Measurements from ENCODE around the gene PCBP2.
"Not testable (repeated sequence)": the region's sequence is repeated elsewhere in the genome, so short reads cannot be mapped to it uniquely, and the experiment has no call there.

Gene PCBP2

DNA sequence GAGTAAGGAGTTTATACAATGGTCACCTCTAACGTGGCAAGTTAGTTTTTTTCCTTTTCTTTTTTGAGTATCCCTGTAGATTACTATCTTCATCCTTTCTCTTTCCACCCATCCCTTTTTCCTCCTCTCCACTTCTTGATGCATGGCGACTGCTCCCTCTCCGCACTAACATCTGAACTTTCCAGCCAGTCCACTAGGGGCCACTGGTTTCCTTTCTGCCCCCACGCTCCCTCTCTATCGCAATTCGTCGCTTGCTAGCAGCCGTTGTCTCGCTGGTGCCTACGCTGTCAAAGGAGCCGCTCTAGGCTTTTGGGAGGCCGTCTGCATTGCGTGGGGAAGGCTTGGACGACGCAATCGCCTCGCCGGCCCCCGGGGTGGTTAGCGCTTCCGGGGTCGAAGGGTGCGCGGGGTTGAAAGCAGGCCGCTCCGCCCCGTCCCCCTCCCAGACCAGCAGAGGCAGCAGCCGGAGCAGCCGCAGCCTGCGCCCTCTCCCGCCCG lies at the start of gene PCBP2:
Gene PCBP2, plus strand, starts transcription at position 442 of the 498 bp plus-strand sequence. CDS start 2,699 bp downstream, outside the sequence.
- peak; percentile 100 for DNase-seq

DNA sequence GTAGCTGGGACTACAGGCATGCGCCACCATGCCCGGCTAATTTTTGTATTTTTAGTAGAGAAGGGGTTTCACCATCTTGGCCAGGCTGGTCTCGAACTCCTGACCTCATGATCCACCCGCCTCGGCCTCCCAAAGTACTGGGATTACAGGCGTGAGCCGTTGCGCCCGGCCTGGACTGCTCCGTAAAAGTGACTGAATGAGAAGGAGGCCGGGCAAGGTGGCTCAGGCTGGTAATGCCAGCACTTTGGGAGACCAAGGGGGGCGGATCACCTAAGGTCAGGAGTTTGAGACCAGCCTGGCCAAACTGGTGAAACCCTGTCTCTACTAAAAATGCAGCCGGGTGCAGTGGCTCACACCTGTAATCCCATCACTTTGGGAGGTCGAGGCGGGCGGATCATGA lies 49.6 kb upstream of the PCBP2 start:
- DNase-seq: not testable (repeated sequence)

DNA sequence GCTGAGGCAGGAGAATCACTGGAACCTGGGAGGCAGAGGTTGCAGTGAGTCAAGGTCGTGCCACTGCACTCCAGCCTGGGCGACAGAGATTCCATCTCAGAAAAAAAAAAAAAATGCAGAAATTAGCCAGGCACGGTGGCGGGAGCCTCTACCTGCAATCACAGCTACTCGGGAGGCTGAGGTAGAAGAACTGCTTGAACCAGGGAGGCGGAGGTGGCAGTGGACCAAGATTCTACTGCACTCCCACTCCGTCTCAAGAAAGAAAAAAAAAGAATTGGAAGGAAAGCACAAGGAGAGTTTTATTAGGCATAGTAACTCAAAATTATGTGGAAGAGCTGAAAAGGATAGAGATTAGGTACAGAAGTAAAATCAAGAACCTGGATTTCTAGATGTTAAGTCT lies 49.0 kb upstream of the PCBP2 start:
- no peak for DNase-seq

GRCh38 chr12:53410951-53411350 lies 41.0 kb upstream of the PCBP2 start:
- no peak for DNase-seq

GRCh38 chr12:53413485-53414204 lies 38.3 kb upstream of the PCBP2 start:
- no peak for DNase-seq

DNA sequence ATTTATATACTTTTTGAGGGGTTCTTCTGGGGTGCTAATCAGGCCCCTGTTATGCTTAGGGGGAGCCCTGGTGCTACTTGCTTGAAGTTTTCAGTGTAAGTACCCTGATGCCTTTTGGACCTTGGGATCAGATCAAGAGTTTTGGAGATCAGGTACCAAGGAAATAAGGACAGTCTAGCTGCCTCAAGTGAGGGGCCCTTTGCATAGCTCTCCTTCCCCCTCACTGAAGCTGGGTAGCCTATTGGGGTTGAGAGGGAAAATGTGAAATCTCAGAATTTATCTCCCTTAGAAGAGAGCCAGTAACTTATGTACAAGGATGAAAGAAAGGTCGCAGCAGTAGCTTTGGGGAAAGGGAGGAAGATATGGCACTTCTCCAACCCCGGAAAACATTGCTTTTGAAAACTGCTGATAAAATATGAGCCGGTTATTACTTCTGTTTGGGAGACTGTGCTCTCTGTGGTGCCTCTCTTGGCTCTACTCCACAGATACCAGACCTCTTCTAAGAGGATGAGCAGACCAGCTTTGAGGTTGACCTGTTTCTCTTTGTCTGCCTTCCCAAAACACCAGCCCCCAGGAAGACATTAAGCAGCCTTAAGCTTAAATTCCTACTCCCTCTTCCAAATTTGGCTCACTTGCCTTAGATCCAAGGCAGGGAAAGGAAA lies 37.0 kb upstream of the PCBP2 start:
- DNase-seq: no peak

DNA sequence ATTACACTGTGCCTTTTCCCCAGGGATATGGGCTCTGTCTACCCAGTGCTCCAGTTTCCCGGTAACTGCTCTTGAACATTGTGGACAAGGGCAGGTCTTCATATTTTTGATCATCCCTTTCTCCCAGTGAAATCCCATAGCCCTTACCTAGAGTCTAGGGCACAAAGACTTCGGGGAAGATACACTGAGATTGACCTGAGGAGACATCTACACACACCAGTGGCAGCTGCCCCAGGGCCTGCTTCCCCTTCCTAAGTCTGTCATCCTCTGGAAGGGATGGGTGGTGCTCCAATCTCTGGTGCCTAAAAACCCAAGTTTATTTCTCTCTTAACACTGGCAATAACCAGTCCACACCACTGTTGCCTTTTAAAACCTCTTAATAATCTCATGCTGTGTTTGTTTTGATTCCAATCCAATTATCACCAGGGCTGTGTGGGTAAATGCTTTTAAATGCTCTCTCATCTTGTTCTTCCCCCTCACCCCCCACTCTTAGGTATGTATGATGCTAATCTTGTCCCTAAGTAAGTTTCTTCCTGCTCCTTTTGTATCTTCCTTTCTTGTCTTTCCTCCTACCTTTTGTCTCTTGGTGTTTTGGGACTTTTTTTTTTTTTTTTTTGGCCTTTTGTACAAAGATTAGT lies 36.0 kb upstream of the PCBP2 start:
- not testable (repeated sequence) for DNase-seq

DNA sequence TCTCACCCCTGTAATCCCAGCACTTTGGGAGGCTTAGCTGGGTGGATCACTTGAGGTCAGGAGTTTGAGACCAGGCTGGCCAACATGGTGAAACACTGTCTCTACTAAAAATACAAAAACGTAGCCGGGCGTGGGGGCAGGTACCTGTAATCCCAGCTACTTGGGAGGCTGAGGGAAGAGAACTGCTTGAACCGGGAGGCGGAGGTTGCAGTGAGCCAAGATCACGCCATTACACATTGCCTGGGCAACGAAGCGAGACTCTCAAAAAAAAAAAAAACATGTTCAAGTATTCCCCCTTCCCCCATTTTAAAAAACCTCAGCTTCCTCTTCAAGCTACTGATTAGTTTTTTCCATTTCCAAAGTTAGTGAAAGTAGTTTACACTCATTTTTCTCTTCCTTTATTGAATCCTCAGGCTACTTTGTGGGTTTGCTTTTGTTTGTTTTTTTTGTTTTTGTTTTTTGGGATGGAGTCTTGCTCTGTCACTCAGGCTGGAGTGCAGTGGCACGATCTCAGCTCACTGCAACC lies 34.5 kb upstream of the PCBP2 start:
- peak; percentile 52 to 56 for DNase-seq

- DNase-seq: no peak
Observed at GRCh38 chr12:53418221-53418620, 33.7 kb upstream of the PCBP2 start.

DNA sequence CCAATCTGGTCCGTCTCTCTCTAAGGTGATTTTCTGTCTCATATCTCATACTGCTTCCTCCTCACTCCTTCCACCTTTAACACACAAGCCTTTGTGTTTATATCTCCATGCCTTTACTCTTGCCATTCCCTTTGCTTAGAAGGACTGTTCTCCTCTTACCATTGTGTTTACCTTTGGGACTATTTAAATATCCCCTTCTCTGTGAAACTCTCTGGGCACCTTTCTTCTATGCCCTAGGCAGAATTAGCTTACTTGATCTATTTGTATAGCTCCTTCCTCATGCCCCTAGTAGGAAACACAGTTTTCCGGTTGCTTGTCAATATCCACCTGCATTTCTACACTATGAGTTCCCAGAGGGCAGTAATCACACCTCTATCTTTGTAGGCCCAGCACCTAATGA lies 32.1 kb upstream of the PCBP2 start:
- DNase-seq: no peak

GRCh38 chr12:53422247-53422646 lies 29.7 kb upstream of the PCBP2 start:
- not testable (repeated sequence) for DNase-seq

DNA sequence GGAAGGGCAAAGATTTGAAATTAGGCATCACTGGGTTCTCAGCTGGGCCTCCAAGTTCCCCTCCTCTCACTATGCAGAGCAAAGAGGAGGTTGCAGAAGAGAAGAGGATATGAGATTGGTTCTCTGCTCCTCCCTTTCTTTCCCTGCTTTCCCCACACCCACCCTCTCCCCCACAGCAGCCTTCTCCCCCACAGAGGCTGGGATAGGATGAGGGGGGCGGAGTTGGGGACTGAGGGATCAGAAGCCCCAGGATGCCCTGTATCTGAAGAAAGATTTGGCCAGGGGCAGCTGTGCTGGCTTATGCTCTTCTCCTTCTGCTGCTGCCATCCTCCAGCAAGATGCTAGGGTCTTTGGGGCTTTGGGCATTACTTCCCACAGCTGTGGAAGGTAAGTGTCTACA lies 28.3 kb upstream of the PCBP2 start, which contains the start of gene AMHR2:
Gene AMHR2, plus strand, starts transcription at position 259 of the 400 bp plus-strand sequence. Its CDS starts 80 bp downstream, at position 339.
- no peak for DNase-seq

DNA sequence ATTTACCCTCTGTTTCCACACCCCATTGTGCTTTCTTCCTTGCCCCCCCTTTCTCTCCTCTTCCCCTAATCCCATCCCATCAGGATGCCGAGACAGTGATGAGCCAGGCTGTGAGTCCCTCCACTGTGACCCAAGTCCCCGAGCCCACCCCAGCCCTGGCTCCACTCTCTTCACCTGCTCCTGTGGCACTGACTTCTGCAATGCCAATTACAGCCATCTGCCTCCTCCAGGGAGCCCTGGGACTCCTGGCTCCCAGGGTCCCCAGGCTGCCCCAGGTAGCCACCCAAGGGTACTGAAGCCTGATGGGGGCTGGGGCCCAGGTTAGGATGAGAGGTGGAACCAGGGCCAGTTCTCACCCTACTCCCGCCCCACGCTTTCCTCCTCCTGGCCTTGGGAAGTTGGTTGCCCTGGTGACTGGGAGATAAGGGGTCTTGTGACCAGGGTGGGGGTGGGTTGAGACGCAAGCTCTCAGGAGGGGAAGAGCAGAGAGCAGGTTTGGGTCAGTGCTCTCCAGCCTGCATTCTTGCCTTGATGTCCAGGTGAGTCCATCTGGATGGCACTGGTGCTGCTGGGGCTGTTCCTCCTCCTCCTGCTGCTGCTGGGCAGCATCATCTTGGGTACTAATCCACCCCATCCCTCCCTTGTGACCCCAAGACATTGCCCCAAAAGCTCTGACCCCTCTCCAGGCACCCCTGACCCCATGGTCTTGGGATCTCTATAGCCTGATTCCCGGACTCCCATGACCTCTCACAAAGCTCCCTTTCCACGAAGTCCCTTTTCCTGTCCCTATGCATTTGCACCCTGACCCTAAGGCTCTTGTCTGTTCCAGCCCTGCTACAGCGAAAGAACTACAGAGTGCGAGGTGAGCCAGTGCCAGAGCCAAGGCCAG lies 27.0 kb upstream of the PCBP2 start:
- no peak for DNase-seq

GRCh38 chr12:53425515-53426150 lies 26.3 kb upstream of the PCBP2 start:
- no peak for DNase-seq

DNA sequence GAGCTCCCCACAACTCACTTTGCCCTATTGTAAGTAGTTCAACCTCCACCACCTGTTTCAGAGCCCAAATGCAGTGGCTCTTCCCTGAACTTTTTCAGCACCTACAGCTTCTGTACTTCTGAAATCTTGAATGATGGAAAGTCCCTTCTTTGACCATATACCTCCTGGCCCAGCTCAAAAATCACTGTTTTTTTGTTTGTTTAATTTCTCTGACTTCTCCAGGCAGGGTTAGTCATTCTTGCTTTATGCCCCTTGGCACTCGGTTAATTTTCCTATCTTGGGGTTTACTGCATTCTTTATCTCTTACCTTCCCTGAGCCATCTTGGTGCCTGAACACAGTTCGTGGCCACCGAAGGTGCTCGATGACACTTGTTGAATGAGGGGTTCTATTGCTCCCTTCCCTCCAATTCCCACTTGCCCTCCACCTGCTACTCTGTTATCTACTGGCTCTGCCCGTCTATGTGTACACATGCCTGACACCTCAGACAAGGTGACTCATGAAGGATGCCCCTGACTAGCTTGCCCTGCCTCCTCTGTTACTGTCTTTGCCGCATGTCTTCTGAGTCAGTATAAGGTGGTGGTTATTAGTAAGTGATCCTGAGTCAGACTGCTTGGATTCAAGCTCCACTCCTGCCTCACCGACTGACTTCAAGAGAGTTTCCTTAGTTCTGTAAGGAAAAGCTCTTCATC lies 23.9 kb upstream of the PCBP2 start:
- DNase-seq: no peak

DNA sequence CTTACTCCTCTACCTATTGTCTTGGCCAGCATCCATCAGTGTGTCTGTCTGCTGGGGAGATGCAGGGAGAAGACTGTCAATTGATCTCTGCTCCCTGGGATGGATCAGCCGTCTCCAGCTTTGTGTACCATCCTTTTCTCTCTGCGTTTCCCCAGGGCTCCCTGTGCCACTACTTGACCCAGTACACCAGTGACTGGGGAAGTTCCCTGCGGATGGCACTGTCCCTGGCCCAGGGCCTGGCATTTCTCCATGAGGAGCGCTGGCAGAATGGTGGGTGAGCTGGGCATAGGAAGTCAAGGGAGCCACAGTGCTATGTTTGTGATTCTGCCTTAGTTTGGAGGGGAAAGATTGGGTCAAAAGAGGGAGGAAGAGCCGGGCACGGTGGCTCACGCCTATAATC lies 23.2 kb upstream of the PCBP2 start:
- DNase-seq: no peak

- DNase-seq: no peak
Observed at GRCh38 chr12:53430116-53430515, 21.8 kb upstream of the PCBP2 start.

DNA sequence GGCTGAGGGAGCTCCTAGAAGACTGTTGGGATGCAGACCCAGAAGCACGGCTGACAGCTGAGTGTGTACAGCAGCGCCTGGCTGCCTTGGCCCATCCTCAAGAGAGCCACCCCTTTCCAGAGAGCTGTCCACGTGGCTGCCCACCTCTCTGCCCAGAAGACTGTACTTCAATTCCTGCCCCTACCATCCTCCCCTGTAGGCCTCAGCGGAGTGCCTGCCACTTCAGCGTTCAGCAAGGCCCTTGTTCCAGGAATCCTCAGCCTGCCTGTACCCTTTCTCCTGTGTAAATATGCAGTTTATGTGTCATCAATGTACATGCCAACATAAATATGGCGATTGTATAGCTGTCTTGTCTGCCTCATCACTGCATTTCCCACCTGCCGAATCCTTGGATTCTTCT lies 20.7 kb upstream of the PCBP2 start:
- DNase-seq: no peak

GRCh38 chr12:53435326-53435725 lies 16.6 kb upstream of the PCBP2 start:
- DNase-seq: not testable (repeated sequence)

DNA sequence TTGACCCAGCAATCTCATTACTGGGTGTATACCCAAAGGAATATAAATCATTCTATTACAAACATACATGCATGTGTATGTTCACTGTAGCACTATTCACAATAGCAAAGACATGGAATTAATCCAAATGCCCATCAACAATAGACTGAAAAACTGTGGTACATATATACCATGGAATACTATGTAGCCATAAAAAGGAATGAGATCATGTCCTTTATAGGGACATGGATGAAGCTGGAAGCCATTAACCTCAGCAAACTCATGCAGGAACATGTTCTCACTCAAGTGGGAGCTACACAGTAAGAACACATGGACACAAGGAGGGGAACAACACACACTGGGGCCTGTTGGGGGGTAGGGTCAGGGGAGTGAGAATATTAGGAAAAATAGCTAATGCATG lies 12.3 kb upstream of the PCBP2 start:
- DNase-seq: not testable (repeated sequence)

All from Kasumi-1 (cell line).